ENCODE data around the gene PPT2.

- TF ChIP-seq, protein P1, sequence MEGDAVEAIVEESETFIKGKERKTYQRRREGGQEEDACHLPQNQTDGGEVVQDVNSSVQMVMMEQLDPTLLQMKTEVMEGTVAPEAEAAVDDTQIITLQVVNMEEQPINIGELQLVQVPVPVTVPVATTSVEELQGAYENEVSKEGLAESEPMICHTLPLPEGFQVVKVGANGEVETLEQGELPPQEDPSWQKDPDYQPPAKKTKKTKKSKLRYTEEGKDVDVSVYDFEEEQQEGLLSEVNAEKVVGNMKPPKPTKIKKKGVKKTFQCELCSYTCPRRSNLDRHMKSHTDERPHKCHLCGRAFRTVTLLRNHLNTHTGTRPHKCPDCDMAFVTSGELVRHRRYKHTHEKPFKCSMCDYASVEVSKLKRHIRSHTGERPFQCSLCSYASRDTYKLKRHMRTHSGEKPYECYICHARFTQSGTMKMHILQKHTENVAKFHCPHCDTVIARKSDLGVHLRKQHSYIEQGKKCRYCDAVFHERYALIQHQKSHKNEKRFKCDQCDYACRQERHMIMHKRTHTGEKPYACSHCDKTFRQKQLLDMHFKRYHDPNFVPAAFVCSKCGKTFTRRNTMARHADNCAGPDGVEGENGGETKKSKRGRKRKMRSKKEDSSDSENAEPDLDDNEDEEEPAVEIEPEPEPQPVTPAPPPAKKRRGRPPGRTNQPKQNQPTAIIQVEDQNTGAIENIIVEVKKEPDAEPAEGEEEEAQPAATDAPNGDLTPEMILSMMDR (IDR thresholded peaks at IDR 0.05) = no peak
- TF ChIP-seq POLR2A (IDR thresholded peaks at IDR 0.05; ENCODE audit: low read depth) (no peak), EP300 (IDR thresholded peaks at IDR 0.05) (no peak), POLR2AphosphoS5 (IDR thresholded peaks at IDR 0.05) (no peak)
Observed at GRCh38 chr6:32170294-32170693, 16.4 kb downstream of the PPT2 start.
